SK-N-SH treated with all-trans-retinoic acid at 6 μM for 48 hours (cell line): ENCODE data around the gene ULK4.

ENCODE experiments used
- ATAC-seq: fragments of 200-7000 bp; cut with Tn5 transposase; 3 replicates; pipeline ENCODE4 v1.9.1; 2020; ENCODE audit warnings: mild to moderate bottlenecking, moderate library complexity
- ARNTL ChIP-seq: fragments of 450-650 bp; formaldehyde crosslinking; IDR thresholded peaks from 2 replicates; pipeline ENCODE4 v1.5.0; 2020; ENCODE audit warnings: low read depth, mild to moderate bottlenecking, moderate library complexity, borderline replicate concordance
- CSDC2 ChIP-seq: fragments of 250-450 bp; sonication (Bioruptor Pico); IDR thresholded peaks from 2 replicates; pipeline ENCODE4 v1.5.0; 2020; ENCODE audit warnings: mild to moderate bottlenecking, moderate library complexity
- GLIS3 ChIP-seq: fragments of 250-450 bp; sonication (Bioruptor Pico); IDR thresholded peaks from 2 replicates; pipeline ENCODE4 v1.5.0; 2020; ENCODE audit warnings: mild to moderate bottlenecking, moderate library complexity
- ISL1 ChIP-seq: fragments of 250-450 bp; sonication (Bioruptor Pico); IDR thresholded peaks from 2 replicates; pipeline ENCODE4 v2.1.2; 2022; ENCODE audit warnings: mild to moderate bottlenecking, moderate library complexity
- PPARA ChIP-seq: fragments of 250-450 bp; sonication (Bioruptor Pico); IDR thresholded peaks from 2 replicates; pipeline ENCODE4 v1.5.0; 2020; ENCODE audit warnings: mild to moderate bottlenecking, borderline replicate concordance
- RARB ChIP-seq: fragments of 250-450 bp; sonication (Bioruptor Pico); IDR thresholded peaks from 2 replicates; pipeline ENCODE4 v1.8.0; 2021; ENCODE audit warnings: mild to moderate bottlenecking, moderate library complexity
- SNAI2 ChIP-seq: fragments of 250-450 bp; sonication (Bioruptor Pico); IDR thresholded peaks from 2 replicates; pipeline ENCODE4 v1.5.0; 2020; ENCODE audit warnings: mild to moderate bottlenecking, moderate library complexity
- TCF4 ChIP-seq: fragments of 250-450 bp; sonication (Bioruptor Pico); IDR thresholded peaks from 2 replicates; pipeline ENCODE4 v1.8.0; 2021; ENCODE audit warnings: mild to moderate bottlenecking, moderate library complexity, borderline replicate concordance
- TOX ChIP-seq: fragments of 250-450 bp; sonication (Bioruptor Pico); IDR thresholded peaks from 2 replicates; pipeline ENCODE4 v1.8.0; 2021; ENCODE audit warnings: mild to moderate bottlenecking, moderate library complexity, borderline replicate concordance
- ZC3H10 ChIP-seq: fragments of 250-450 bp; sonication (Bioruptor Pico); IDR thresholded peaks from 2 replicates; pipeline ENCODE4 v1.5.1; 2021; ENCODE audit warnings: mild to moderate bottlenecking, moderate library complexity
- ZFP3 ChIP-seq: fragments of 250-450 bp; sonication (Bioruptor Pico); IDR thresholded peaks from 2 replicates; pipeline ENCODE4 v1.5.0; 2020; ENCODE audit warnings: mild to moderate bottlenecking, moderate library complexity
- ZFP30 ChIP-seq: fragments of 450-650 bp; formaldehyde crosslinking; IDR thresholded peaks from 2 replicates; pipeline ENCODE4 v1.5.0; 2022; ENCODE audit warnings: mild to moderate bottlenecking, moderate library complexity
- ZNF565 ChIP-seq: fragments of 450-650 bp; formaldehyde crosslinking; conservative IDR thresholded peaks from 2 replicates; pipeline ENCODE4 v1.5.0; 2020; ENCODE audit warnings: low read depth, mild to moderate bottlenecking, moderate library complexity
- ZNF70 ChIP-seq: fragments of 450-650 bp; formaldehyde crosslinking; IDR thresholded peaks from 2 replicates; pipeline ENCODE4 v1.5.0; 2020; ENCODE audit warnings: mild to moderate bottlenecking, moderate library complexity
- ZNF8 ChIP-seq: fragments of 450-650 bp; formaldehyde crosslinking; IDR thresholded peaks from 2 replicates; pipeline ENCODE4 v1.5.0; 2020; ENCODE audit warnings: mild to moderate bottlenecking, moderate library complexity
- TF ChIP-seq, protein P1 (sequence below): fragments of 250-450 bp; sonication (Bioruptor Pico); IDR thresholded peaks from 2 replicates; pipeline ENCODE4 v1.5.1; 2021; ENCODE audit warnings: mild to moderate bottlenecking, moderate library complexity
- TF ChIP-seq, protein P2 (sequence below): fragments of 250-450 bp; sonication (Bioruptor Pico); IDR thresholded peaks from 2 replicates; pipeline ENCODE4 v1.5.0; 2020; ENCODE audit warnings: mild to moderate bottlenecking, moderate library complexity
- TF ChIP-seq, protein P3 (sequence below): fragments of 250-450 bp; sonication (Bioruptor Pico); IDR thresholded peaks from 2 replicates; pipeline ENCODE4 v1.5.1; 2020; ENCODE audit warnings: low read depth, mild to moderate bottlenecking, moderate library complexity
- TF ChIP-seq, protein P4 (sequence below): fragments of 250-450 bp; sonication (Bioruptor Pico); IDR thresholded peaks from 2 replicates; pipeline ENCODE4 v1.8.0; 2020; ENCODE audit warnings: mild to moderate bottlenecking, moderate library complexity, borderline replicate concordance

ULK4 gene

DNA sequence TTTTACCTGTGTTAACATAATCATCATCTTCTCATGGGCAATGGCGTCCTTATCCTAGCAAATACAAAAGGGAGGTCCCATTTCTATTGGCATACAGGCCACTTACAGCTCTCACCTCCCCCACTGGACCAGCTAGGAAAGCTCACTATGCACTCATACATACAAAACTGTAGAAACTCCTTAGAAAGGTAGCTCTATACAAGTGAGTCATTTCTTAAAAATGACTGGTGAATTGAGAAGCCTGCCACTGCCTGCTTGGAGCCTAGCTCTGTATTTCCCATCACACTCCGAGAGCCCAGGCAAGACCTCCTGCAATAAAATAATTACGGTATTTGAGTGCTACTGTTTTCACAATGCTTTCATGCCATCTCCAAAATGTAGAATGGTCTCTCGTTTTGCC lies 321.8 kb downstream of the ULK4 start:
- TF ChIP-seq, protein P1, sequence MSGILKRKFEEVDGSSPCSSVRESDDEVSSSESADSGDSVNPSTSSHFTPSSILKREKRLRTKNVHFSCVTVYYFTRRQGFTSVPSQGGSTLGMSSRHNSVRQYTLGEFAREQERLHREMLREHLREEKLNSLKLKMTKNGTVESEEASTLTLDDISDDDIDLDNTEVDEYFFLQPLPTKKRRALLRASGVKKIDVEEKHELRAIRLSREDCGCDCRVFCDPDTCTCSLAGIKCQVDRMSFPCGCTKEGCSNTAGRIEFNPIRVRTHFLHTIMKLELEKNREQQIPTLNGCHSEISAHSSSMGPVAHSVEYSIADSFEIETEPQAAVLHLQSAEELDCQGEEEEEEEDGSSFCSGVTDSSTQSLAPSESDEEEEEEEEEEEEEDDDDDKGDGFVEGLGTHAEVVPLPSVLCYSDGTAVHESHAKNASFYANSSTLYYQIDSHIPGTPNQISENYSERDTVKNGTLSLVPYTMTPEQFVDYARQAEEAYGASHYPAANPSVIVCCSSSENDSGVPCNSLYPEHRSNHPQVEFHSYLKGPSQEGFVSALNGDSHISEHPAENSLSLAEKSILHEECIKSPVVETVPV (CRISPR knock-in tag): no peak
- no peak for TF ChIP-seq TOX (CRISPR knock-in tag)
- TF ChIP-seq ZNF8 (CRISPR knock-in tag): no peak
- no peak for TF ChIP-seq CSDC2 (CRISPR knock-in tag)
- no peak for TF ChIP-seq ZC3H10
- TF ChIP-seq, protein P2, sequence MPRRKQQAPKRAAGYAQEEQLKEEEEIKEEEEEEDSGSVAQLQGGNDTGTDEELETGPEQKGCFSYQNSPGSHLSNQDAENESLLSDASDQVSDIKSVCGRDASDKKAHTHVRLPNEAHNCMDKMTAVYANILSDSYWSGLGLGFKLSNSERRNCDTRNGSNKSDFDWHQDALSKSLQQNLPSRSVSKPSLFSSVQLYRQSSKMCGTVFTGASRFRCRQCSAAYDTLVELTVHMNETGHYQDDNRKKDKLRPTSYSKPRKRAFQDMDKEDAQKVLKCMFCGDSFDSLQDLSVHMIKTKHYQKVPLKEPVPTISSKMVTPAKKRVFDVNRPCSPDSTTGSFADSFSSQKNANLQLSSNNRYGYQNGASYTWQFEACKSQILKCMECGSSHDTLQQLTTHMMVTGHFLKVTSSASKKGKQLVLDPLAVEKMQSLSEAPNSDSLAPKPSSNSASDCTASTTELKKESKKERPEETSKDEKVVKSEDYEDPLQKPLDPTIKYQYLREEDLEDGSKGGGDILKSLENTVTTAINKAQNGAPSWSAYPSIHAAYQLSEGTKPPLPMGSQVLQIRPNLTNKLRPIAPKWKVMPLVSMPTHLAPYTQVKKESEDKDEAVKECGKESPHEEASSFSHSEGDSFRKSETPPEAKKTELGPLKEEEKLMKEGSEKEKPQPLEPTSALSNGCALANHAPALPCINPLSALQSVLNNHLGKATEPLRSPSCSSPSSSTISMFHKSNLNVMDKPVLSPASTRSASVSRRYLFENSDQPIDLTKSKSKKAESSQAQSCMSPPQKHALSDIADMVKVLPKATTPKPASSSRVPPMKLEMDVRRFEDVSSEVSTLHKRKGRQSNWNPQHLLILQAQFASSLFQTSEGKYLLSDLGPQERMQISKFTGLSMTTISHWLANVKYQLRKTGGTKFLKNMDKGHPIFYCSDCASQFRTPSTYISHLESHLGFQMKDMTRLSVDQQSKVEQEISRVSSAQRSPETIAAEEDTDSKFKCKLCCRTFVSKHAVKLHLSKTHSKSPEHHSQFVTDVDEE (CRISPR knock-in tag): no peak
- TF ChIP-seq ARNTL (CRISPR knock-in tag): no peak
- TF ChIP-seq RARB (CRISPR knock-in tag): no peak
- TF ChIP-seq ZNF70: no peak
- TF ChIP-seq PPARA (CRISPR knock-in tag): no peak
- no peak for TF ChIP-seq ZNF565 (CRISPR knock-in tag)
- TF ChIP-seq TCF4 (CRISPR knock-in tag): no peak
- TF ChIP-seq ZFP30 (CRISPR knock-in tag): no peak
- TF ChIP-seq, protein P3, sequence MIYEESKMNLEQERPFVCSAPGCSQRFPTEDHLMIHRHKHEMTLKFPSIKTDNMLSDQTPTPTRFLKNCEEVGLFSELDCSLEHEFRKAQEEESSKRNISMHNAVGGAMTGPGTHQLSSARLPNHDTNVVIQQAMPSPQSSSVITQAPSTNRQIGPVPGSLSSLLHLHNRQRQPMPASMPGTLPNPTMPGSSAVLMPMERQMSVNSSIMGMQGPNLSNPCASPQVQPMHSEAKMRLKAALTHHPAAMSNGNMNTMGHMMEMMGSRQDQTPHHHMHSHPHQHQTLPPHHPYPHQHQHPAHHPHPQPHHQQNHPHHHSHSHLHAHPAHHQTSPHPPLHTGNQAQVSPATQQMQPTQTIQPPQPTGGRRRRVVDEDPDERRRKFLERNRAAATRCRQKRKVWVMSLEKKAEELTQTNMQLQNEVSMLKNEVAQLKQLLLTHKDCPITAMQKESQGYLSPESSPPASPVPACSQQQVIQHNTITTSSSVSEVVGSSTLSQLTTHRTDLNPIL: no peak
- TF ChIP-seq, protein P4, sequence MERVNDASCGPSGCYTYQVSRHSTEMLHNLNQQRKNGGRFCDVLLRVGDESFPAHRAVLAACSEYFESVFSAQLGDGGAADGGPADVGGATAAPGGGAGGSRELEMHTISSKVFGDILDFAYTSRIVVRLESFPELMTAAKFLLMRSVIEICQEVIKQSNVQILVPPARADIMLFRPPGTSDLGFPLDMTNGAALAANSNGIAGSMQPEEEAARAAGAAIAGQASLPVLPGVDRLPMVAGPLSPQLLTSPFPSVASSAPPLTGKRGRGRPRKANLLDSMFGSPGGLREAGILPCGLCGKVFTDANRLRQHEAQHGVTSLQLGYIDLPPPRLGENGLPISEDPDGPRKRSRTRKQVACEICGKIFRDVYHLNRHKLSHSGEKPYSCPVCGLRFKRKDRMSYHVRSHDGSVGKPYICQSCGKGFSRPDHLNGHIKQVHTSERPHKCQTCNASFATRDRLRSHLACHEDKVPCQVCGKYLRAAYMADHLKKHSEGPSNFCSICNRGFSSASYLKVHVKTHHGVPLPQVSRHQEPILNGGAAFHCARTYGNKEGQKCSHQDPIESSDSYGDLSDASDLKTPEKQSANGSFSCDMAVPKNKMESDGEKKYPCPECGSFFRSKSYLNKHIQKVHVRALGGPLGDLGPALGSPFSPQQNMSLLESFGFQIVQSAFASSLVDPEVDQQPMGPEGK (CRISPR knock-in tag): no peak
- ATAC-seq: no peak

DNA sequence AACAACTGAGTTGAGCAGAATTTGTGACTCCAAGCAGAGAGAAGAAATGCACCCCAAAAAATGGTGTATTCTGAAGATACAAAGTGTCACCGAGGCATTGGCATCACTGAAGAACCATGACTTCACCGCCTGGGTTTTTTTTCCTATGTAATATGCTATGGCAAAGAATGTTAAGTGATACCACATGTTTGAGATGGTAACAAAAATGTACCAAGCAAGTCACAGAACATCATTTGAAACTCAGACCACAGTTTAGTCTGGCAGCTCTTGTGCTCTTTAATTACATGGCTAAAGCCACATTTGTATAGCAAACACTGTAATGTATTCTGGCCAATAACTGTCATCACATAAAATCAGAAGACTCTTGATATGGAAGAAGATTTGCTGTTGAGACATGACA lies 323.5 kb downstream of the ULK4 start:
- no peak for ATAC-seq
- TF ChIP-seq GLIS3: no peak
- no peak for TF ChIP-seq SNAI2
- no peak for TF ChIP-seq ISL1

DNA sequence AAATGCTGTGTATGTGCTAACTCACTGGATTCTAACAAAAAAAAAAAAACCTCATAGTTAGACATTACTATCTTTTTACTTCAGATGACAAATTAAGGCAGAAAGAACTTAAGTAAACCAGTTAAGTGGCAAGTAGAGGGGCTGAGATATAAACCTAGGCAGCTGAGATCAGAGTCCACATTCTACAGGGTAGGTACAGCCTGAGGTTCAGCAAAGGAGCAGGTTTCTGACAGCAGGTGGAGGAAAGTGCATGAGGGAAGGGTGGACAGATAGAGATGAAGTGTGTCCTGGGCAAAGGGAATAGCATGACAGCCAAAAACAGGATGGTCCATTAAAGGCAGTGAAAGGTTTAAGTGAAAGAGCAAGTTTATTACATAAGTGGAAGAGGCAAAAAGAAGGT lies 329.2 kb downstream of the ULK4 start:
- no peak for TF ChIP-seq ZNF70
- TF ChIP-seq TCF4 (CRISPR knock-in tag): no peak
- TF ChIP-seq, protein P1 (CRISPR knock-in tag): no peak
- TF ChIP-seq ZFP3 (CRISPR knock-in tag): no peak
- no peak for TF ChIP-seq ZC3H10
- TF ChIP-seq, protein P4 (CRISPR knock-in tag): no peak
- TF ChIP-seq TOX (CRISPR knock-in tag): no peak
- TF ChIP-seq ARNTL (CRISPR knock-in tag): no peak
- TF ChIP-seq SNAI2: no peak
- TF ChIP-seq ZNF565 (CRISPR knock-in tag): no peak
- no peak for ATAC-seq
